Stimulated activated CD8-positive, alpha-beta memory T cell treated with anti-CD3 and anti-CD28 coated beads, Interleukin-15, amount 100 ng/mL, for 1 hour (primary cell): Measurements from ENCODE around the gene METAP2.
"Not testable (repeated sequence)": the region's sequence is repeated elsewhere in the genome, so short reads cannot be mapped to it uniquely, and the experiment has no call there.

Source experiments
- DNase-seq: peaks from one replicate; pipeline ENCODE4 v3.0.0-alpha.2; 2020; ENCODE audit warnings: low read depth

Gene METAP2

GRCh38 chr12:95473884-95474659 lies at the start of gene METAP2:
TSS of gene METAP2 (plus strand) at chr12:95474152. CDS start at chr12:95474180, 28 bp downstream.
- peak; percentile 79 for DNase-seq

DNA sequence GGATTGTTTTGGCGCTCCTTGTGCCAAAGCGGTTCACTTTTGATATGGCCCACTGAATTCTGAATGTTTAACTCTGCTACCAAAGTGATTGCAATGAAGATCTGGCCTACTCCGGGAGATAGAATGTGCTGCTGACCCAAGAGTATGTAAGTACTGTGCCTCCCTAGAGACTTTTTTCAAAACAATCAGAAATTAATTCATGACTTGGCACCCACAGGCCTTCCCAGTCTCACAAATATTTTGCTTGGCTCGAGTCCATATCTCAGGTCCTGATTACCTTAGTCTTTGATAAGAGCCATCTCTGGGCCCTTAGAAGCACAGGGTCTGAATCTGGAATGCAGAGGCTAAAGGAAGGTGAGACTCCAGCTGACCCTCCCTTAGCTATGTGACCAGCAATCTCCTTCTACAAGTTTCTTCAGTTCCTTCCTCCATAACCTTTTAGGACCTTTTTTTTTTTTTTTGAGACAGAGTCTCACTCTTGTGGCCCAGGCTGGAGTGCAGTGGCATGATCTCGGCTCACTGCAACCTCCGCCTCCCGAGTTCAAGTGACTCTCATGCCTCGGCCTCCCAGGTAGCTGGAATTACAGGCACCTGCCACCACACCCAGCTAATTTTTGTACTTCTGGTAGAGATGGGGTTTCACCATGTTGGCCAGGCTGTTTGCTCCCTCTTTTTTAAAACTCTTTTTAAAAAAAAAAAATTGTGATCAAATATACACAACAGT lies 49.5 kb upstream of the METAP2 start:
- DNase-seq: no peak

DNA sequence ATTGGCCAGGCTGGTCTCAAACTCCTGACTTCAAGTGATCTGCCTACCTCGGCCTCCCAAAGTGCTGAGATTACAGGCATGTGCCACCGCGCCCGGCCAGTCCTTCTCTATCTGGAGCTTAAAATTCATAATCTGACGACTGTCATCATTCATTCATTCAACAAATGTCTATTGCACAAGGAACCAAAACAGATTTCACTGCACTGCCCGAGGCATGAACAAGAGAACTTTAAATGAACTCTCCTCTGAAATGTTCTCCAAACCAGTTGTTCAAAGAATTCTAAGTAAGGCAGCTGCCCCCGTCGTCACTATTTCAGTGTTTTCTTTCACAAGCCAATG lies 44.8 kb upstream of the METAP2 start:
- DNase-seq: no peak

DNA sequence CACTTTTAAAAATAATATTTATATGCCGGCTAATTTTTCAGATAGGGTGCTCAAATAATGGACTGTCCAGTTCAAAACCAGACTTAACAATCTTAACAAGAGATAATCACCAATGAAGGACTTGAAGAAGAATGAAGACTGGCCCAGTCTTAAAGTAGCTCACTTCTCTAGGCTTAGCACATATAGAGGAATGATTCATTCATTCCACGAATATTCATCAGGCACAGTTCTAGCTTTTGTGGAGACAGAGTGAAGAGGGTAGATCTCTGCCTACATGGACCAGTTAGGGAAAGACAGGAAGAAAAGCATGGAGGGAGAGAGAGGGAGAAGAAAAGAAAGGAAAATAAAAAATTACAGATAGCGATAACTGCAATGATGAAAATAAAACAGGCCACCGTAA lies 42.8 kb upstream of the METAP2 start:
- no peak for DNase-seq

GRCh38 chr12:95435355-95435754 lies 38.6 kb upstream of the METAP2 start:
- DNase-seq: no peak

DNA sequence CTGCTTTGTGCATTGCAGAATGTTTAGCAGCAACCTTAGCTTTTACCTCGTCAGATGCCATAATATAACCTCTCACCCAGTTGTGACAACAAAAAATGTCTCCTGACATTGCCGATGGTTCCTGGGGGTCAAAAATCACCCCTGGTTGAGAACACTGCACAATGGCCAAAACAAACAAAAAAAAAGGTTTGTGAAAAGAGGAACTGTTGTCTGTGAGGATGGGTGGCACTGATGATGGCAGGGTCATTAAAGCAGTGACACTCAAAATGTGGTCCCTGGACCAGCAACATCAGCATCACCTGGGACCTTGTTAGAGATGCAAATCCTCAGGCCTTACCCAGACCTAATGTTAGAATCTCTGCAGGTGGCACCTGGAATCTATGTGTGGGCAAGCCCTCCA lies 36.4 kb upstream of the METAP2 start:
- DNase-seq: no peak

DNA sequence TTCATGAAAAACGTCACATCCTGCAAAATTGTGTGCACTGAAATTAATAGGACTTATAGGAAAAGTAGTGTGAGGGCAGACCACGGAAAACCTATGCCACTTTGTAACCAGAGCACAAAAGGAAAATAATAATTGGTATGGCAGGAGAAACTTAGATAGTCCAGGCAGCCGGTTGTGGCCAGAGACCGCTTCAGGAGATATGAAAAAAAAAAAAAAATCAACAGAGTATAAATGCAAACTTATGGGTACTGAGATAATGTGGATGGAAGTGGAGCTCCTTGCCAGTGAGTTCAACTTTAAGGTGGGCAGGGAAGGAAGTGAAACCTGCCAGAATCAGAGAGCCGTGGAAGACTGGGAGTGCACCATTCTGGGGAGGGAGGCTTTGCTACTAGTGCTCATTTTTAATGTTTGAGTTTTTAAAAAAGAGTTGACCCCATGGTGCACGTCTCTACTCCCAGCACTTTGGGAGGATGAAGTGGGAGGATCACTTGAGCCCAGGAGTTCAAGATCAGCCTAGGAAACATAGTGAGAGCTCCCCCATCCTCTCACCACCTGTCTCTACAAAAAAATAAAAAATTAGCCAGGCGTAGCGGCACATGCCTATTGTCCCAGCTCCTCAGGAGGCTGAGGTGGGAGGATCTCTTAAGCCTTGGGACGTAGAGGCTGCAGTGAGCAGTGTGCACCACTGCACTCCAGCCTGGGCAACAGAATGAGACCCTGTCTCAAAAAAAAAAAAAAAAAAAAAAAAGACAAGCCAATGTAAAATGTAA lies 34.3 kb upstream of the METAP2 start:
- DNase-seq: no peak

DNA sequence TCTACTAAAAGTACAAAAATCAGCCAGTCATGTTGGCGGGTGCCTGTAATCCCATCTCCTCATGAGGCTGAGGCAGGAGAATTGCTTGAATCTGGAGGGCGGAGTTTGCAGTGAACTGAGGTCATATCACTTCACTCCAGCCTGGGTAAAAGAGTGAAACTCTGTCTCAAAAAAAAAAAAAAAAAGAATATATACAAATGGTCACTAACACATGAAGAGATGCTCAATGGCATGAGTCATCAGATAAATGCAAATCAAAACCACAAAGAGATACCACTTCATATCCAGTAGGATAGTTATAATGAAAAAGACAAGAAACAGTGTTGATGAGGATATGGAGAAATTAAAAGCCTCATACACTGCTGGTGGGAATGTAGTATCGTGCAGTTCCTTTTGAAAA lies 33.6 kb upstream of the METAP2 start:
- DNase-seq: no peak

- no peak for DNase-seq
Observed at GRCh38 chr12:95443459-95443858, 30.5 kb upstream of the METAP2 start.

- not testable (repeated sequence) for DNase-seq
Observed at GRCh38 chr12:95445099-95445498, 28.9 kb upstream of the METAP2 start.

GRCh38 chr12:95445884-95446505 lies 28.0 kb upstream of the METAP2 start:
- DNase-seq: no peak

GRCh38 chr12:95446506-95446900 lies 27.4 kb upstream of the METAP2 start:
- DNase-seq: no peak

DNA sequence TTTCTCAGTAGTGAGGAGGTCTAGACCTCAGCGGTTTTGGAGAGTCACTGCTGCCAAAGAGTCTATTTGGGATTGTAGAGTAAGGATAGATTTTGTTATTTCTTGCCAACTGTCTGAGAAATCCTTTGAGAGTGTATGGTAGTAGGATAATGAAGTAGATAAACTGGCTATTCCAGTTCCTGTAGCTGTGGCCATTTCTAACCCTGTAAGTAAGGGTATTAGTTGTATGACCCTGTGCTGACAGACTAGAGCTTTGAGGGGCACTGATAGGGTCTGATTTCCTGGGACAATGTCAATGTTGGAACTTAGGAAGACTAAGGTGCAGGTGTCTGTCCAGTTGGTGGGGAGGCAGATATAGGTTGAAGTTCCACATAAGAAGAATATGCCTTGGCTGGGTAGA lies 24.3 kb upstream of the METAP2 start:
- not testable (repeated sequence) for DNase-seq

GRCh38 chr12:95452501-95452900 lies 21.5 kb upstream of the METAP2 start:
- not testable (repeated sequence) for DNase-seq

GRCh38 chr12:95453881-95454280 lies 20.1 kb upstream of the METAP2 start:
- DNase-seq: not testable (repeated sequence)

GRCh38 chr12:95454780-95455215 lies 19.2 kb upstream of the METAP2 start:
- not testable (repeated sequence) for DNase-seq

DNA sequence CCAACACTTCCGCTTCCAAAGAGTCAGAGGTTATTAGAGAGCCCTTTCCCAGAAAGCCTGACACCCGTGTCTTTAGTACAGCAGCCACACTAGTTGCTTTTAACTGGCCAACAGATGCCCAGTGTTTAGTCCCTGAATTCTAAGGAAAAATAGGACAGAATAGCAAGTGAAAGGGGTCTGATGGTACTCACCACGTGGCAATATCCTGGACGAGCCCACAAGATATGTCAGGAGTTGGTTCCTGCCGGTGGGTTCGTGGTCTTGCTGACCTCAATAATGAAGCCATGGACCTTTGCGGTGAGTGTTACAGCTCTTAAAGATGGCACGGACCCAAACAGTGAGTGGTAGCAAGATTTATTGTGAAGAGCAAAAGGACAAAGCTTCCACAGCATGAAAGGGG lies 16.3 kb upstream of the METAP2 start:
- DNase-seq: not testable (repeated sequence)

DNA sequence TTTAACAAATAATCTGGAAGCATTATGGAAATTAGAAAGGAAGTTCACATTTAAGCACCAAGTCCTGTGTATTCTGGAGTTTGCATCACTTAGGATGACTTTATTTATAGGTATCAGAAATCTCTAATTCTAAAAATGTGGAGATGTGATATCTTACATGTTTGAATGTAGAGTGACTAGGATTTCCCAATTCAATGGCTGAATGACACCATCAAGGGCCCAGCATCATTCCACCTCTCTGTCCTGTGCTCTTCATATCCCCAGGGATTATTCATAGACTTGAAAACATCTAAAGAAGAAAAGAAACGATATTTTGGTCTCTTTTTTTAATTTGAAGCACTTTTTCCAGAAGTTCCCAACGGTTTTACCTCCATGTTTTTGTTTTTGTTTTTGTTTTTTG lies 15.2 kb upstream of the METAP2 start:
- DNase-seq: no peak

- DNase-seq: no peak
Observed at GRCh38 chr12:95459310-95459709, 14.6 kb upstream of the METAP2 start.

DNA sequence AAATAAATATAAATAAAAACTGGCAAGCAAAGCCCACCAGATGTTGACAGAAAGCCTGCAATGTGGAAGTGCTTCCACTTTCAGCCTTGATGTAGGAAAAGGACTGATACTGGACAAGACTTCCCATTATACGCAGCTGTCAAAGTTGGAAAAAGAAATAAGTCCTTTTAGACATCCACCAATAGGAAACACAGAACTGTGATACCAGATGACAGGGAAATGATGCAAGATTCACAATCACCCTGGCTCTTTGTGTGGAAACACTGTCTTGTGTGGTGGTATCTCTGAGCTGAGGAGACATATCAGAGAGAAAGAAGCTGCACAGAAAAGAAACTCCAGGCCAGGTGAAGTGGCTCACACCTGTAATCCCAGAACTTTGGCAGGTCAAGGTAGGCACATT lies 13.8 kb upstream of the METAP2 start:
- no peak for DNase-seq

GRCh38 chr12:95460896-95461295 lies 13.1 kb upstream of the METAP2 start:
- no peak for DNase-seq

- no peak for DNase-seq
Observed at GRCh38 chr12:95462081-95462480, 11.9 kb upstream of the METAP2 start.
